ENCODE results near the gene PLD2. TPM values are rescaled to one million over a fixed set of nuclear protein-coding genes. Genes with fewer than 3 reads are reported as not detected.
"Not testable (repeated sequence)": the region's sequence is repeated elsewhere in the genome, so short reads cannot be mapped to it uniquely, and the experiment has no call there.

Gene PLD2
- total RNA-seq, 1 donor from 2014 or later = 58.7 TPM

- peaks cover 22% of the 10 kb centered on the region for H3K36me3 Mint-ChIP-seq
- DNase-seq (ENCODE audit: extremely low spot score, unreplicated experiment) = no peak
- no peaks in the 10 kb centered on the region for H3K9me3 Mint-ChIP-seq
- peak overlapping the region; percentile 79 for H3K27ac Mint-ChIP-seq
- H3K27me3 Mint-ChIP-seq = no peaks in the 10 kb centered on the region
- TF ChIP-seq, protein P1, sequence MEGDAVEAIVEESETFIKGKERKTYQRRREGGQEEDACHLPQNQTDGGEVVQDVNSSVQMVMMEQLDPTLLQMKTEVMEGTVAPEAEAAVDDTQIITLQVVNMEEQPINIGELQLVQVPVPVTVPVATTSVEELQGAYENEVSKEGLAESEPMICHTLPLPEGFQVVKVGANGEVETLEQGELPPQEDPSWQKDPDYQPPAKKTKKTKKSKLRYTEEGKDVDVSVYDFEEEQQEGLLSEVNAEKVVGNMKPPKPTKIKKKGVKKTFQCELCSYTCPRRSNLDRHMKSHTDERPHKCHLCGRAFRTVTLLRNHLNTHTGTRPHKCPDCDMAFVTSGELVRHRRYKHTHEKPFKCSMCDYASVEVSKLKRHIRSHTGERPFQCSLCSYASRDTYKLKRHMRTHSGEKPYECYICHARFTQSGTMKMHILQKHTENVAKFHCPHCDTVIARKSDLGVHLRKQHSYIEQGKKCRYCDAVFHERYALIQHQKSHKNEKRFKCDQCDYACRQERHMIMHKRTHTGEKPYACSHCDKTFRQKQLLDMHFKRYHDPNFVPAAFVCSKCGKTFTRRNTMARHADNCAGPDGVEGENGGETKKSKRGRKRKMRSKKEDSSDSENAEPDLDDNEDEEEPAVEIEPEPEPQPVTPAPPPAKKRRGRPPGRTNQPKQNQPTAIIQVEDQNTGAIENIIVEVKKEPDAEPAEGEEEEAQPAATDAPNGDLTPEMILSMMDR (conservative IDR thresholded peaks at IDR 0.05) = no peak
- peak overlapping the region; percentile 65 for H3K4me3 Mint-ChIP-seq
- peaks cover 36% of the 10 kb centered on the region for H3K4me1 Mint-ChIP-seq (ENCODE audit: unreplicated experiment)
These were observed 53.1 kb downstream of the PLD2 start for GRCh38 chr17:4859816-4860625.

GRCh38 chr17:4860651-4861050 lies 53.7 kb downstream of the PLD2 start:
- Mint-ChIP-seq H3K4me3 (peak overlapping the region; percentile 65), H3K27me3 (no peaks in the 10 kb centered on the region), H3K9me3 (no peaks in the 10 kb centered on the region), H3K4me1 (ENCODE audit: unreplicated experiment) (peaks cover 36% of the 10 kb centered on the region), H3K27ac (peak overlapping the region; percentile 79), H3K36me3 (peaks cover 22% of the 10 kb centered on the region)
- DNase-seq (ENCODE audit: extremely low spot score, unreplicated experiment) = no peak
- TF ChIP-seq, protein P1 (conservative IDR thresholded peaks at IDR 0.05) = no peak

GRCh38 chr17:4861052-4861451 lies 54.1 kb downstream of the PLD2 start:
- Mint-ChIP-seq H3K4me1 (ENCODE audit: unreplicated experiment) (peaks cover 35% of the 10 kb centered on the region), H3K4me3 (no peak overlapping the region), H3K36me3 (peaks cover 23% of the 10 kb centered on the region)

DNA sequence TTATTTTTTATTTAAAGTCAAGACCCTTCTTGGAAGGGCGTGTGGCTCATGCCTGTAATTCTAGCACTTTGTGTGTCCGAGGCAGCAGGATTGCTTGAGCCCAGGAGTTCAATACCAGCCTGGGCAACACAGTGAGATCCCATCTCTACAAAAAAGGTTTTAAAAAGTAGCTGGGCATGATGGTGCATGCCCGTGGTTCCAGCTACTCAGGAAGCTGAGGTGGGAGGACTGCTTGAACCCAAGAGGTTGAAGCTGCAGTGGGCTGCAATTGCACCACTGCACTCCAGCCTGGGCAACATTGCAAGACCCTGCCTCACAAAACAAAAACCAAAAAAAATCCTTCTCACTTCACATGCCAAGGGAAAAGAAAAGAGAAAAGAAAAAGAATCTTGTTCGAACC lies 55.8 kb downstream of the PLD2 start:
- Mint-ChIP-seq H3K27me3 (no peaks in the 10 kb centered on the region), H3K4me1 (ENCODE audit: unreplicated experiment) (peaks cover 20% of the 10 kb centered on the region), H3K9me3 (no peaks in the 10 kb centered on the region), H3K27ac (no peak overlapping the region), H3K36me3 (peaks cover 15% of the 10 kb centered on the region), H3K4me3 (no peak overlapping the region)
- no peak for DNase-seq (ENCODE audit: extremely low spot score, unreplicated experiment)
- TF ChIP-seq, protein P1 (conservative IDR thresholded peaks at IDR 0.05) = no peak

More at GRCh38 chr17:4861052-4861451, 54.1 kb downstream of the PLD2 start:
- no peak for DNase-seq (ENCODE audit: extremely low spot score, unreplicated experiment)
- Mint-ChIP-seq H3K27me3 (no peaks in the 10 kb centered on the region), H3K27ac (no peak overlapping the region), H3K9me3 (no peaks in the 10 kb centered on the region)
- TF ChIP-seq, protein P1 (conservative IDR thresholded peaks at IDR 0.05) = no peak

GRCh38 chr17:4863321-4863720 lies 56.4 kb downstream of the PLD2 start:
- peaks cover 15% of the 10 kb centered on the region for H3K4me1 Mint-ChIP-seq (ENCODE audit: unreplicated experiment)
- no peak overlapping the region for H3K4me3 Mint-ChIP-seq
- no peak for DNase-seq (ENCODE audit: extremely low spot score, unreplicated experiment)
- H3K27me3 Mint-ChIP-seq = no peaks in the 10 kb centered on the region
- peaks cover 14% of the 10 kb centered on the region for H3K36me3 Mint-ChIP-seq
- no peak overlapping the region for H3K27ac Mint-ChIP-seq
- TF ChIP-seq, protein P1 (conservative IDR thresholded peaks at IDR 0.05) = no peak
- no peaks in the 10 kb centered on the region for H3K9me3 Mint-ChIP-seq

DNA sequence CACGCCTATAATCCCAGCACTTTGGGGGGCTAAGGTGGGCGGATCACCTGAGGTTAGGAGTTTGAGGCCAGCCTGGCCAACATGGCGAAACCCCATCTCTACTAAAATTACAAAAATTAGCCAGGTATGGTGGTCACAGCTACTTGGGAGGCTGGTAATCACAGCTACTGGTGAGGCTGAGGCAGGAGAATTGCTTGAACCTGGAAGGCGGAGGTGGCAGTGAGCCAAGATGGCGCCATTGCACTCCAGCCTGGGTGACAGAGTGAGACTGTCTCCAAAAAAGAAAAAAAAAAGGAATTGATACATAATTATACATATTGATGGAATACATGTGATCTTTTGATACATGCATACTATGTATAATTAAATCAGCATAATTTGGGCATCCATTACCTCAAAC lies 60.6 kb downstream of the PLD2 start:
- H3K4me1 Mint-ChIP-seq (ENCODE audit: unreplicated experiment); H3K9me3 Mint-ChIP-seq; H3K27ac Mint-ChIP-seq; DNase-seq (ENCODE audit: extremely low spot score, unreplicated experiment); H3K27me3 Mint-ChIP-seq; H3K4me3 Mint-ChIP-seq: not testable (repeated sequence)
- H3K36me3 Mint-ChIP-seq = peaks cover 14% of the 10 kb centered on the region

DNA sequence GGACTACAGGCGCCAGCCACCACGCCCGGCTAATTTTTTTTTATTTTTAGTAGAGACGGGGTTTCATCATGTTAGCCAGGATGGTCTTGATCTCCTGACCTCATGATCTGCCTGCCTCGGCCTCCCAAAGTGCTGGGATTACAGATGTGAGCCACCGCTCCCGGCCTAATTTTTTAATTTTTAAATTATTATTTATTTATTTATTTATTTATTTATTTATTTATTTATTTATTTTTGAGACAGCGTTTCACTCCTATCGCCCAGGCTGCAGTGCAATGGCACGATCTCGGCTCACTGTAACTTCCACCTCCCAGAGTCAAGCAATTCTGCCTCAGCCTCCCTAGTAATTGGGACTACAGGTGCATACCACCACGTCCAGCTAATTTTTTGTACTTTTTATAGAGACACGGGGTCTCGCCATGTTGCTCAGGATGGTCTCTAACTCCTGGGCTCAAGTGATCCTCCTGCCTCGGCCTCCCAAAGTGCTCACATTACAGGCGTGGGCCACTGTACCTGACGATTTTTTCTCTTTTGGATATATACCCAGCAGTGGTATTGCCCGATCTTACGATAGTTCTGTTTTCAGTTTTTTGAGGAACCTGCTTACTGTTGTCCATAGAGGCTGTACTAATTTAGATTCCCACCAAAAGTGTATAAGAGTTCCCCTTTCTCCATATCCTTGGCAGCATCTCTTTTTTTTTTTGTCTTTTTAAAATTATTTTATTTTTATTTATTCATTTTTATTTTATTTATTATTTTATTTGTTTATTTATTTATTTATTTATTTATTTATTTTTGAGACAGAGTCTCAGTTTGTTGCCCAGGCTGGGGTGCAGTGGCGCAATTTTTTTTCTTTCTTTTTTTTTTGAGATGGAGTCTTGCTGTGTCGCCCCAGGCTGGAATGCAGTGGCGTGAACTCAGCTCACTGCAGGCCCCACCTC lies 62.4 kb downstream of the PLD2 start:
- H3K4me3 Mint-ChIP-seq; H3K9me3 Mint-ChIP-seq; H3K27me3 Mint-ChIP-seq; H3K4me1 Mint-ChIP-seq (ENCODE audit: unreplicated experiment); H3K27ac Mint-ChIP-seq; DNase-seq (ENCODE audit: extremely low spot score, unreplicated experiment): not testable (repeated sequence)
- H3K36me3 Mint-ChIP-seq = peaks cover 15% of the 10 kb centered on the region
